Neural cell (in vitro differentiated cells): ENCODE data around the gene AGAP2.

ENCODE experiments used
- CTCF ChIP-seq: fragments of 450-650 bp; IDR thresholded peaks from 2 replicates; pipeline ENCODE4 v1.5.1; 2014; ENCODE audit warnings: antibody characterized with exemption, mild to moderate bottlenecking, moderate library complexity; ENCODE audit not compliant: poor library complexity, severe bottlenecking
- EP300 ChIP-seq: fragments of 450-650 bp; conservative IDR thresholded peaks from 2 replicates; pipeline ENCODE4 v1.6.1; 2014; ENCODE audit warnings: antibody characterized with exemption, mild to moderate bottlenecking, moderate library complexity; ENCODE audit not compliant: poor library complexity, severe bottlenecking
- EZH2 ChIP-seq: fragments of 200-600, 300-800 bp; shearing (Covaris generic), sonication (generic); IDR thresholded peaks from 2 replicates; pipeline ENCODE4 v1.6.1; 2014; ENCODE audit warnings: antibody characterized with exemption, low read length, borderline replicate concordance, mild to moderate bottlenecking; ENCODE audit not compliant: insufficient read depth, poor library complexity, severe bottlenecking
- MXI1 ChIP-seq: fragments of 450-650 bp; conservative IDR thresholded peaks from 2 replicates; pipeline ENCODE4 v1.6.1; 2014; ENCODE audit warnings: antibody characterized with exemption, mild to moderate bottlenecking; ENCODE audit not compliant: poor library complexity, severe bottlenecking
- POLR2AphosphoS5 ChIP-seq: IDR thresholded peaks from 2 replicates; pipeline ENCODE4 v1.6.1; 2012

- TF ChIP-seq MXI1 (no peak), CTCF (no peak), EZH2 (no peak), POLR2AphosphoS5 (no peak), EP300 (no peak)
These were observed 22.8 kb downstream of the AGAP2 start for GRCh38 chr12:57715786-57716185.
